K562 (cell line): ENCODE results near the gene UBE2O. TPM values are rescaled to one million over a fixed set of nuclear protein-coding genes. Genes with fewer than 3 reads are reported as not detected.

Experiments used
- ATAC-seq: fragments of 200-7000 bp; cut with Tn5 transposase; 3 replicates; pipeline ENCODE4 v1.9.1; 2020; ENCODE audit warnings: moderate library complexity
- BruUV-seq: library from RNA; stranded (reverse); fragments of 400-500 nt; replicated peaks from 2 replicates; lab custom pipeline; 2021; lab: Mats Ljungman, UMichigan
- CTCF ChIA-PET: fragments of 300-600 bp; formaldehyde crosslinking; extraction: SDS; loops from one replicate; lab custom pipeline; 2021; ENCODE audit warnings: low intra/inter-chr PET ratio; lab: Yijun Ruan, JAX
- POLR2A ChIA-PET: fragments of 300-600, 350-650 bp; sonication (Branson Sonifier 250); formaldehyde crosslinking; extraction: SDS; loops from one replicate; lab custom pipeline; 2021; ENCODE audit warnings: antibody characterized with exemption, inconsistent platforms; lab: Yijun Ruan, JAX
- DNase-seq, 4 experiments: peaks; one replicate each; pipeline versions ENCODE4 v3.0.0 to v3.0.0-alpha.2; 2011 to 2018; ENCODE audit warnings: low spot score in 3 of 4, mixed read lengths in 3 of 4; ENCODE audit errors: extremely low read depth in 1 of 4
- FAIRE-seq: peaks from 2 replicates; lab custom pipeline; 2011; peaks lifted over from hg19 to GRCh38; lab: Jason Lieb, UNC
- H2AFZ ChIP-seq: 2 replicates; pipeline ENCODE4 v1.6.0; 2011; ENCODE audit warnings: low read depth, low read length, control low read depth, inconsistent platforms
- H3K27ac ChIP-seq: fragments of 200-600 bp; 3 replicates; pipeline ENCODE4 v1.8.0; 2011; ENCODE audit warnings: low read depth, mild to moderate bottlenecking, control low read depth, inconsistent platforms, low read length, moderate library complexity, mixed read lengths; ENCODE audit errors: extremely low read depth
- H3K27me3 ChIP-seq, 2 experiments: fragments of 300-600 bp in 1 of 2; 2 replicates in 1 of 2; 3 replicates in 1 of 2; pipeline versions ENCODE4 v1.6.0 to v1.8.0; 2011; ENCODE audit warnings: inconsistent platforms in 2 of 2, low read length in 2 of 2, mild to moderate bottlenecking in 1 of 2, mixed read lengths in 1 of 2, moderate library complexity in 1 of 2; ENCODE audit not compliant: control insufficient read depth in 2 of 2, insufficient read depth in 2 of 2
- H3K36me3 ChIP-seq: fragments of 300-600 bp; 3 replicates; pipeline ENCODE4 v1.8.0; 2011; ENCODE audit warnings: mild to moderate bottlenecking, low read length, inconsistent platforms; ENCODE audit not compliant: control insufficient read depth, insufficient read depth
- H3K4me1 ChIP-seq, 2 experiments: fragments of 200-600 bp in 1 of 2; replicated peaks in 1 of 2; 2 replicates in 1 of 2; 3 replicates in 1 of 2; pipeline versions ENCODE4 v1.5.1 to v1.8.0; 2011; ENCODE audit warnings: inconsistent platforms in 2 of 2, low read length in 2 of 2, mild to moderate bottlenecking in 1 of 2, mixed read lengths in 1 of 2, moderate library complexity in 1 of 2; ENCODE audit not compliant: control insufficient read depth in 2 of 2, insufficient read depth in 2 of 2
- H3K4me2 ChIP-seq: 2 replicates; pipeline ENCODE4 v1.6.1; 2011; ENCODE audit warnings: low read length, control low read depth, inconsistent platforms, mixed read lengths; ENCODE audit not compliant: insufficient read depth
- H3K4me3 ChIP-seq: fragments of 200-600 bp; sonication (generic), shearing (Covaris generic); 2 replicates; pipeline ENCODE4 v1.5.1; 2016; ENCODE audit warnings: control low read depth, inconsistent platforms
- H3K79me2 ChIP-seq: fragments of 200-600 bp; 3 replicates; pipeline ENCODE4 v1.8.0; 2011; ENCODE audit warnings: low read length, inconsistent platforms; ENCODE audit not compliant: control insufficient read depth, insufficient read depth
- H3K9ac ChIP-seq, 2 experiments: 2 replicates each; pipeline versions ENCODE4 v1.6.0 to v1.6.1; 2011; ENCODE audit warnings: low read depth in 2 of 2, low read length in 2 of 2, control low read depth in 1 of 2, inconsistent platforms in 1 of 2, mild to moderate bottlenecking in 1 of 2, mixed read lengths in 1 of 2; ENCODE audit not compliant: insufficient read depth in 1 of 2
- H3K9me1 ChIP-seq: one replicate; pipeline ENCODE4 v1.6.0; 2011; ENCODE audit warnings: inconsistent platforms, mild to moderate bottlenecking, low read length, moderate library complexity; ENCODE audit not compliant: control insufficient read depth, insufficient read depth
- H3K9me3 ChIP-seq: replicated peaks from 2 replicates; pipeline ENCODE4 v1.5.1; 2011; ENCODE audit warnings: low read depth, low read length, inconsistent platforms; ENCODE audit not compliant: control insufficient read depth, insufficient read depth
- H4K20me1 ChIP-seq: replicated peaks from 2 replicates; pipeline ENCODE4 v1.6.1; 2011; ENCODE audit warnings: low read length, inconsistent platforms, mixed read lengths; ENCODE audit not compliant: control insufficient read depth, insufficient read depth
- MED1 ChIP-seq: sonication (generic); formaldehyde crosslinking; IDR thresholded peaks from 2 replicates; pipeline ENCODE4 v1.8.1; 2023; ENCODE audit warnings: missing genetic modification reagents, borderline replicate concordance
- RFX1 ChIP-seq: fragments of 450-650 bp; IDR thresholded peaks from 2 replicates; pipeline ENCODE4 v1.6.1; 2016; ENCODE audit warnings: mild to moderate bottlenecking, moderate library complexity
- ZNF79 ChIP-seq: fragments of 250-450 bp; sonication (Bioruptor Pico); IDR thresholded peaks from 2 replicates; pipeline ENCODE4 v1.4.0; 2020; ENCODE audit warnings: low read depth, mild to moderate bottlenecking, moderate library complexity
- WGBS: fragments of 100-300 bp; shearing (Covaris generic); methylation state at CpG from one replicate; pipeline ENCODE4 v1.1.6; 2016; ENCODE audit warnings: low coverage, mixed read lengths; ENCODE audit not compliant: insufficient coverage; ENCODE audit errors: missing lambda C conversion rate; 5-methylcytosine and 5-hydroxymethylcytosine counted together
- in situ Hi-C: fragments of 300-500 bp; cut with MboI; formaldehyde crosslinking; loops from 4 replicates; pipeline ENCODE4 v1.15.0; 2018; ENCODE audit warnings: inconsistent platforms, mixed read lengths
- intact Hi-C: fragments of 100-400 bp; cut with micrococcal nuclease; formaldehyde crosslinking; loops from 2 replicates; pipeline ENCODE4 v1.14.2; 2022
- polyA plus RNA-seq, 8 experiments: library from polyadenylated mRNA; depleted of rRNA in 4 of 8; stranded (reverse) in 5 of 8; unstranded in 3 of 8; fragments of >200 nt; fragmentation: Nextera tagmentation in 2 of 8; fragmentation: Illumina TruSeq in 1 of 8; extraction: Ambion mirVana in 2 of 8; extraction: Trizol in 1 of 8; gene quantifications; 2 replicates each; pipeline versions ENCODE4 v1.2.1 to v1.2.3, GENCODE V29; 2011 to 2014; ENCODE audit warnings: inconsistent platforms in 1 of 8, missing spikeins in 1 of 8
- total RNA-seq, 7 experiments: library from RNA; depleted of rRNA in 6 of 7; stranded (reverse); fragments of >200 nt in 6 of 7; fragmentation: Illumina TruSeq in 2 of 7; extraction: Trizol in 2 of 7; gene quantifications; 2 replicates each; pipeline versions ENCODE4 v1.2.1 to v1.2.3, GENCODE V29; 2011 to 2021; ENCODE audit warnings: low replicate concordance in 1 of 7
- TF ChIP-seq, protein P1 (sequence below): fragments of 450-650 bp; IDR thresholded peaks from 2 replicates; pipeline ENCODE4 v1.6.1; 2014; ENCODE audit warnings: low read depth, mild to moderate bottlenecking, moderate library complexity, borderline replicate concordance
- TF ChIP-seq, protein P2 (sequence below): sonication (generic); formaldehyde crosslinking; IDR thresholded peaks from 2 replicates; pipeline ENCODE4 v1.8.0; 2022; ENCODE audit warnings: mild to moderate bottlenecking, low read depth, missing genetic modification reagents

Gene UBE2O
- total and polyA plus RNA-seq, 9 of the 15 experiments (the other 6 are each of a cell fraction or from before 2014, with no cell fraction given), result 1.6 to 39.7 (median 13.3) TPM

DNA sequence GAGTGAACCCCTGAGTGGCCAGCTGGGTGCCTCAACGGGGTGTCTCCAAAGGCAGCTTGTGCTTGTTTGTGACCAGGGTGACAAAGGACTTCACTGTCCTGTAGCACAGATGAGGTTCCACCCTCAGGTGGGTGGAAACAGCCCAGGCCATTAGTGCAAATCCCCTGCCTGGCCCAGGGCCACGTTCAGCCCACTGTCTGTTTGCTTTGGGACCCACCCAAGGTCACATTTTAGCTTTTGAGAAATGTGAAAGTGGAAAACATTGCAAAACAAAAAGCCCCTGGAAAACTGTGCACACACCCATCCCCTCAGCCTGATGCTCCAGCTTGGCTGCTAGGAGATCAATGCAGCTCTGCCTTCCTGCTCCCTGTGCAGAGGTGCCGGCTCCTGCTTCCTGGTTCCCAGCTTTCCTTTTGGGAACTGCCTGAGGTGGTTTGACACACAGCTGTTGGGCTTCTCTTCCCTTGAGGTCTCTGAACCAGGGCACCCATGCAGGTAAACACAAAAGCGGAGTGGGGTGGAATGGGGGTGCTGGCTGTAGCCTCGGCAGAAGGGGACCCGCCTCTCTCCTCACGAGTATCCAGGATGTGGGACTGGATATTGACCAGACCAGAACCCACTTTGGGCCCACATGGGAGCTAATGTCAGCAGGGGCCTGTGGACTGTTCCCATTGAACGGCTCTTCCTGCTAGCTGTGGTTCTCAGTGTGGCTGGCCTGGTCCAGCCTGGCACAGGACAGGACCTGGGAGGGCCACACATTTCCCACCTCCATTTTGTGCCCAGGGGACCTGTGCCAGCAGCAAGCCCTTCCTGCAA, 76.4 kb downstream of the UBE2O start:
- FAIRE-seq (no peak), DNase-seq (no peak), ATAC-seq (no peak)
- in situ Hi-C loops, result no loop called here
- H3K79me2 ChIP-seq, result no peaks in the 10 kb centered on the region
- 53% methylated on average over 8 of the region's 8 CpGs for WGBS
- H2AFZ ChIP-seq, result no peak overlapping the region
- no peak overlapping the region for H3K4me3 ChIP-seq
- no peaks in the 10 kb centered on the region for H3K9me1 ChIP-seq
- peak overlapping the region in 1 of 2 experiments; percentile 31; a peak in 2 of 4 replicates for H3K9ac ChIP-seq
- no peak overlapping the region for H3K27ac ChIP-seq
- no peaks in the 10 kb centered on the region for H3K36me3 ChIP-seq
- ChIA-PET CTCF (no interaction called here), POLR2A (no interaction called here)
- no TSS peak for BruUV-seq
- H3K27me3 ChIP-seq, result no peaks in the 10 kb centered on the region
- TF ChIP-seq MED1 (CRISPR knock-in tag) (no peak), ZNF79 (CRISPR knock-in tag) (no peak), RFX1 (no peak)
- TF ChIP-seq, protein P1, sequence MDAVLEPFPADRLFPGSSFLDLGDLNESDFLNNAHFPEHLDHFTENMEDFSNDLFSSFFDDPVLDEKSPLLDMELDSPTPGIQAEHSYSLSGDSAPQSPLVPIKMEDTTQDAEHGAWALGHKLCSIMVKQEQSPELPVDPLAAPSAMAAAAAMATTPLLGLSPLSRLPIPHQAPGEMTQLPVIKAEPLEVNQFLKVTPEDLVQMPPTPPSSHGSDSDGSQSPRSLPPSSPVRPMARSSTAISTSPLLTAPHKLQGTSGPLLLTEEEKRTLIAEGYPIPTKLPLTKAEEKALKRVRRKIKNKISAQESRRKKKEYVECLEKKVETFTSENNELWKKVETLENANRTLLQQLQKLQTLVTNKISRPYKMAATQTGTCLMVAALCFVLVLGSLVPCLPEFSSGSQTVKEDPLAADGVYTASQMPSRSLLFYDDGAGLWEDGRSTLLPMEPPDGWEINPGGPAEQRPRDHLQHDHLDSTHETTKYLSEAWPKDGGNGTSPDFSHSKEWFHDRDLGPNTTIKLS, result no peak
- TF ChIP-seq, protein P2, sequence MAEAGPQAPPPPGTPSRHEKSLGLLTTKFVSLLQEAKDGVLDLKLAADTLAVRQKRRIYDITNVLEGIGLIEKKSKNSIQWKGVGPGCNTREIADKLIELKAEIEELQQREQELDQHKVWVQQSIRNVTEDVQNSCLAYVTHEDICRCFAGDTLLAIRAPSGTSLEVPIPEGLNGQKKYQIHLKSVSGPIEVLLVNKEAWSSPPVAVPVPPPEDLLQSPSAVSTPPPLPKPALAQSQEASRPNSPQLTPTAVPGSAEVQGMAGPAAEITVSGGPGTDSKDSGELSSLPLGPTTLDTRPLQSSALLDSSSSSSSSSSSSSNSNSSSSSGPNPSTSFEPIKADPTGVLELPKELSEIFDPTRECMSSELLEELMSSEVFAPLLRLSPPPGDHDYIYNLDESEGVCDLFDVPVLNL (CRISPR knock-in tag), result no peak
- intact Hi-C loops, result no loop called here
- no peak overlapping the region for H3K4me2 ChIP-seq
- H3K9me3 ChIP-seq, result no peaks in the 10 kb centered on the region
- H3K4me1 ChIP-seq, result peaks cover 2 to 19% of the 10 kb centered on the region in 2 experiments; a peak in 4 of 5 replicates
- H4K20me1 ChIP-seq, result no peaks in the 10 kb centered on the region
